ENCODE data around the gene SLMAP. TPM values are rescaled to one million over a fixed set of nuclear protein-coding genes. Genes with fewer than 3 reads are reported as not detected.

The SLMAP gene
- polyA plus RNA-seq, 1 experiment: 40.2 TPM

DNA sequence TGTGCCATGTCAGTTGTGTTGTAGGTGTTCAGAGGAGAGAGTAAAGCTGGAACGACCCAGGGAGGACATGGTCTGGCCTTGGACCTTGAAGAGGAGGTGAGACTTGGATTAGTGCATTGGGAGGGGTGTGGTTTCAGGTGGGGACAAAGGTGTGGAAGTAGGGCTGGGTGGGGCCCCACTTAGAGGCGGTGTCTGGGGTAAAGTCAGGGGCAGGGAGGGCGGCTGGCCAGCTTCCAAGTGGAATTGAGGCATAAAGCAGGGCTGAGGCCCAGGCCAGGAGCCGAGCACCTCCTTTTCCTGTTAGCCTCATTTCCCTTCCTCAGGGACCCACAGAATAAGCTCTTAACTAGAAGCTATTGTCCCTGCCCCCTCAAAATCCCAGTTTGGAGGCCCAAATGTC is 215.9 kb downstream of the SLMAP start:
- H3K27me3 ChIP-seq (ENCODE audit: control insufficient read depth, insufficient read depth, low read length): no peaks in the 10 kb centered on the region
- ChIA-PET CTCF (no interaction called here), POLR2A (no interaction called here)
- DNase-seq (ENCODE audit: low read depth, low spot score): no peak
- TF ChIP-seq, protein P1, sequence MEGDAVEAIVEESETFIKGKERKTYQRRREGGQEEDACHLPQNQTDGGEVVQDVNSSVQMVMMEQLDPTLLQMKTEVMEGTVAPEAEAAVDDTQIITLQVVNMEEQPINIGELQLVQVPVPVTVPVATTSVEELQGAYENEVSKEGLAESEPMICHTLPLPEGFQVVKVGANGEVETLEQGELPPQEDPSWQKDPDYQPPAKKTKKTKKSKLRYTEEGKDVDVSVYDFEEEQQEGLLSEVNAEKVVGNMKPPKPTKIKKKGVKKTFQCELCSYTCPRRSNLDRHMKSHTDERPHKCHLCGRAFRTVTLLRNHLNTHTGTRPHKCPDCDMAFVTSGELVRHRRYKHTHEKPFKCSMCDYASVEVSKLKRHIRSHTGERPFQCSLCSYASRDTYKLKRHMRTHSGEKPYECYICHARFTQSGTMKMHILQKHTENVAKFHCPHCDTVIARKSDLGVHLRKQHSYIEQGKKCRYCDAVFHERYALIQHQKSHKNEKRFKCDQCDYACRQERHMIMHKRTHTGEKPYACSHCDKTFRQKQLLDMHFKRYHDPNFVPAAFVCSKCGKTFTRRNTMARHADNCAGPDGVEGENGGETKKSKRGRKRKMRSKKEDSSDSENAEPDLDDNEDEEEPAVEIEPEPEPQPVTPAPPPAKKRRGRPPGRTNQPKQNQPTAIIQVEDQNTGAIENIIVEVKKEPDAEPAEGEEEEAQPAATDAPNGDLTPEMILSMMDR (IDR thresholded peaks at IDR 0.05; ENCODE audit: low read depth, low read length): no peak
- no peak overlapping the region for H3K4me3 ChIP-seq (ENCODE audit: low read depth, low read length)
- no peak overlapping the region for H3K27ac ChIP-seq (ENCODE audit: low read depth, low read length)
- no peaks in the 10 kb centered on the region for H3K9me3 ChIP-seq (ENCODE audit: control insufficient read depth, insufficient read depth, low read length)

DNA sequence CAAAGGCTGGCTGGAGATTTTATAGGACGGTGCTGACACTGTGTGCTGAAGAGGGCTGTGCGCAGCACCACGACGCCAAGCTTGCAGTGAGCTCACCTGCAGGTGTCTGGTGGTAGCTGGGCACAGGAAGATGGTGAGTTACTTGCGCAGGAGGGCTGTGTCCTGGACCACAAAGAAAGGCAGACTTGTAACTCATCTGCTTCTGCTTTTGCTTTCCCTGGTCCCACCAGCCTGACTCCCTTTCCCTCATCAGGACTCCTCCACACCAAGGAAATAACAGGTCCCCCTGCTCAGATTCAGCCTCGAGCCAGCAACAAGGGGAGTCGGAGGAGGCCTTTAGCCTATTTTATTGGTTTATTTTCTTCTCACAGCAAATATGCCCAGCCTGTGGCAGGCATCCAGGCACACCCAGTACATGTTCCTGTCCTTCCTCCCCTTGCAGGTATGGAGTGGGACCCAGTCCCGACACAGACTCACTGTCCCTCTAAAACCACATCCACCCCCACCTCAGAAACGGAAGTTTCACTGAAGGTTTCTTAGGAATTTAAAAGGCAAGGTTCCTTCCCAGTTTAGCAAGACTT is 216.5 kb downstream of the SLMAP start:
- no peaks in the 10 kb centered on the region for H3K9me3 ChIP-seq (ENCODE audit: control insufficient read depth, insufficient read depth, low read length)
- no peaks in the 10 kb centered on the region for H3K27me3 ChIP-seq (ENCODE audit: control insufficient read depth, insufficient read depth, low read length)
- TF ChIP-seq, protein P1 (IDR thresholded peaks at IDR 0.05; ENCODE audit: low read depth, low read length): no peak
- peak overlapping the region; percentile 31 for H3K27ac ChIP-seq (ENCODE audit: low read depth, low read length)
- CTCF ChIA-PET: no interaction called here
- H3K4me3 ChIP-seq (ENCODE audit: low read depth, low read length): no peak overlapping the region
- DNase-seq (ENCODE audit: low read depth, low spot score): no peak
- POLR2A ChIA-PET: no interaction called here

DNA sequence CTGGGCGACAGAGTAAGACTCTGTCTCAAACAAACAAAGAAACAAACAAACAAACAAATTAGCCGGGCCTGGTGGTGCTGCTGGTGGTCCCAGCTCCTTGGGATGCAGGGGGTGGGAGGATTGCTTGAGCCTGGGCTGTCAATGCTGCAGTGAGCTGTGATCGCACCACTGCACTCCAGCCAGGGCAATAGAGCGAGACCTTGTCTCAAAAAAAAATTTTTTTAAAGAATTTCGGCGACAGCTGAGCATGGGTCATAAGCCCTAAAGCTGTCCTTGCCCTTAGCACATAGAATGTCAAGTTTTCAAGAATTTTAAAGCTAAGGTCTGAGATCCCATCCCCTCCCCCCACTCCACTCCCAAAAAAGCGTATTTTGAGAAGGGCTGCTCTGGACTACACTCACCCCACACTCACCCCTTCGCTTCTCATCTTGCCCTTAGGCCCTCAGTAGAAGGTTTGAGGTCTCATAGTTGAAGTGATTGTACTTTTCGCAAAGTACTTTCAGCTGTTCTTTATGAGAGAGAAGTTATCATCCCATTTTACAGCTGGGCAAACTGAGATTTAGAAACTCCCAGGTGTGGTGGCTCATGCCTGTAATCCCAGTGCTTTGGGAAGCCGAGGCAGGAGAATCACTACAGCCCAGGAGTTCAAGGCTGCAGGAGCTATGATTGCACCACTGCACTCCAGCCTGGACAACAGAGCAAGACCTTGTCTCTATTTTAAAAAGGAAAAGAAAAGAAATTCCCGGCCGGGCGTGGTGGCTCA is 217.8 kb downstream of the SLMAP start:
- ChIA-PET CTCF (no interaction called here), POLR2A (no interaction called here)
- TF ChIP-seq, protein P1 (IDR thresholded peaks at IDR 0.05; ENCODE audit: low read depth, low read length): no peak
- Histone ChIP-seq H3K27ac (ENCODE audit: low read depth, low read length) (peak overlapping the region; percentile 92), H3K9me3 (ENCODE audit: control insufficient read depth, insufficient read depth, low read length) (no peaks in the 10 kb centered on the region), H3K27me3 (ENCODE audit: control insufficient read depth, insufficient read depth, low read length) (no peaks in the 10 kb centered on the region), H3K4me3 (ENCODE audit: low read depth, low read length) (no peak overlapping the region)
- DNase-seq (ENCODE audit: low read depth, low spot score): no peak

DNA sequence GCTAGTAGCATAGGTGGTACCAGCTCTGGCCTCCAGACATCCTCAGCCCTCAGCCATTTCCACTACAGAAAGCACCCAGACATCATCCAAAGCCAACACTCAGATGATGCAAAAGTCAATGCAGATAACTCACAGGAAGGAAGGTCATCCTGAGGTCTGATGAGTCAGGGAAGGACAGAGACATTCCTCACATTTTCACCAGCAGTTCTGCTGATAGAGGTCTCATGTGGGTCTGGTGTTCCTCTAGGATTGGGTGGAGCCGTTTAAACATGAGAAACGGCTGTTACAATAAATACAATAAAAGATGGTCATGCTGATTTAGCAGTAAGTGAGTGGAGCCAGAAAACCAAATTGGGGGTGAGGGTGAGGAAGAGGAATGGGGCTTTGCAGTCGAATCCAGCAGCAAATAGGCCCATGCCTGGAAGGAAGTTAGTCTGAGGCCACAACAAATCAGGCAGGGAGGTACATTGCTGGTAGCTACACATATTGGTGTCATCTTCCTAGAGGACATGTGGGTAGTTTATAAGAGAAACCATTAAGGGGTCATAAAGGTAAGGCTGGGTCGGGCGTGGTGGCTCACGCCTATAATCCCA is 218.8 kb downstream of the SLMAP start:
- ChIA-PET CTCF (interaction anchor here (1.5 kb wide), 1 partner anchor 193 kb away, joined by 6 read pairs; no protein-coding TSS in a partner anchor), POLR2A (interaction anchor here (0.9 to 1.1 kb wide), 2 partner anchors 23 to 33 kb away, joined by 4 to 5 read pairs; partner anchors contain the start of gene FLNB)
- peak overlapping the region; percentile 92 for H3K27ac ChIP-seq (ENCODE audit: low read depth, low read length)
- no peaks in the 10 kb centered on the region for H3K27me3 ChIP-seq (ENCODE audit: control insufficient read depth, insufficient read depth, low read length)
- DNase-seq (ENCODE audit: low read depth, low spot score): peak; percentile 87
- TF ChIP-seq, protein P1 (IDR thresholded peaks at IDR 0.05; ENCODE audit: low read depth, low read length): no peak
- no peaks in the 10 kb centered on the region for H3K9me3 ChIP-seq (ENCODE audit: control insufficient read depth, insufficient read depth, low read length)
- no peak overlapping the region for H3K4me3 ChIP-seq (ENCODE audit: low read depth, low read length)

DNA sequence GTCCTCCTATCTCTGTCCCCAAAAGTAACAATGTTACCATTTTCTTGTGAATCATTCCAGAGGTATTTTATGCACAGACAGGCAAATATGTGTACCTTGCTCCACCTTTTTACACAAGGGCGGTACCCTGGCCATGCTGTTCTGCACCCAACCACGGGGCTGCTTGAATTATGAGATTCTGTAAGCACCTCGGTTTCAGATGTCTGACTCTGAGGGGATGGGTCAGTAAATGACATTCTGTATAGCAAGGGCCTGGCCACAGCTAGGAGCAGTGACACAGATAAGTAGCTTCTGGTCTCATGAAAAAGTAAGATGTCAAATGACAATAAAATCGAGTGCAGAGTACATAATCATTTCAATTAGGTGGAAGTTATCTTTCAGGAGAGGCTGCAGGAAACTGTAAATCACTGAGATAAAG is 221.7 kb downstream of the SLMAP start:
- POLR2A ChIA-PET: no interaction called here
- no peak for DNase-seq (ENCODE audit: low read depth, low spot score)
- H3K4me3 ChIP-seq (ENCODE audit: low read depth, low read length): no peak overlapping the region
- TF ChIP-seq, protein P1 (IDR thresholded peaks at IDR 0.05; ENCODE audit: low read depth, low read length): no peak
- no peaks in the 10 kb centered on the region for H3K27me3 ChIP-seq (ENCODE audit: control insufficient read depth, insufficient read depth, low read length)
- H3K27ac ChIP-seq (ENCODE audit: low read depth, low read length): no peak overlapping the region
- CTCF ChIA-PET: interaction anchor here (0.5 kb wide), 1 partner anchor 103 kb away, joined by 3 read pairs; no protein-coding TSS in a partner anchor
- H3K9me3 ChIP-seq (ENCODE audit: control insufficient read depth, insufficient read depth, low read length): no peaks in the 10 kb centered on the region
